Measurements from ENCODE around the gene ST3GAL4. TPM values are rescaled to one million over a fixed set of nuclear protein-coding genes. Genes with fewer than 3 reads are reported as not detected.
A peak's percentile ranks its signal among the peaks of the same experiment; 100 is the strongest.

Gene ST3GAL4
- total RNA-seq, 1 experiment from 2014 or later = 45.9 TPM

- DNase-seq (ENCODE audit: low read depth) = no peak
Observed at GRCh38 chr11:126403658-126404057, 48.2 kb downstream of the ST3GAL4 start.

DNA sequence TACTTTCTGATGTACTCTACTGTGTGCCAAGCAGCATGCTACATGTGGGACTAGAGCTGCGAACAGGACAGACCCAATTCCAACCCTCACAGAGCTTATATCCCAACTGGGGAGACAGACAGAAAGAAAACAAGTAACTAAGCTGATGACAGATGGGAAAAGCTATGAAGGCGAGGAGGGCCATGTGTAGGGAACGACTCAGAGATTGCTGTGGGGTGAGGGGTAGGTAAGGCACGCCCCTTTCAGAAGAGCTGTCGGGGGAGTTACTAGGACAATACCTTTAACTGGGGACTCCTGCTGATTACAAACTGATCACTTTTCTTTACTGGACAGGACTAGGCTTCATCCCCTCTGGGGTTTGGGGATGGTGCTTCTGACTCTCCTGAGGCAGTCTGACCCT, 48.9 kb downstream of the ST3GAL4 start:
- peak; percentile 30 for DNase-seq (ENCODE audit: low read depth)

- DNase-seq (ENCODE audit: low read depth) = no peak
Observed at GRCh38 chr11:126405374-126405773, 49.9 kb downstream of the ST3GAL4 start.

DNA sequence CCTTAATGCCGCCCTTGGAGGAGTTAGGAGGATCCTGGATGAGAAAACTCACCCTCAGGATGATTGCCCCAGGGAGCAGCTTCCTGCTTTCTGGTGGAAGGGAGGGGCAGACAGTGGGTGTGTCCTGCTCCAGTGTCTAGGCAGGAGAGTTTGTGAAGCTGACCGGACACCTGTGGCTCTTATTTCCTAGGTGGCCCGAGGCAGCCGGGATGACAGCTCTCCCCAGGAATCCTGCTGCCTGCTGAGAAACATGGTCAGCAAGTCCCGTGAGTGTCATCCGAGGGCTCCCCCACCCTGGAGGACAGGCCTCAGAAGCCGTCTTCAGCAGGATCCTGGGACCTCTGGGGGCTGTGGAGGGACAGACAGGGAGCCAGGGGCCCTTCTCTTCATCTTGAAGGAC, 50.4 kb downstream of the ST3GAL4 start:
- no peak for DNase-seq (ENCODE audit: low read depth)

DNA sequence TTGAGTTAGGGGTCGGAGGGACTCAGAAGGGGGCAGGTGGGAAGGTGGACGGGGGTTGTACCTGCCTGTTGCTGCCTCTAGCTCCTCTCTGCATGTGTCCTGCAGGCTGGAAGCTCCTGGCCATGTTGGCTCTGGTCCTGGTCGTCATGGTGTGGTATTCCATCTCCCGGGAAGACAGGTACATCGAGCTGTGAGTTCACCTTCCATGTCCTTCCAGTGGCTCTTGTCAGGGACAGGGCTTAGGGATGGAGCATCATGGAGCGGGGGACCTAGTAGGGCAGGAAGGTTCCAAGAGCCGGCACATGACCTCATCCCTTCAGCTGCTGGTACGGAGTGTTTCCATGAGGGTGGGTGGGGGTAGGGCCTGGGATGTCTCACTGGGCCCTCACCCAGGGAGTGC, 50.9 kb downstream of the ST3GAL4 start:
- DNase-seq (ENCODE audit: low read depth) = no peak

- DNase-seq (ENCODE audit: low read depth) = no peak
Observed at GRCh38 chr11:126407101-126407521, 51.6 kb downstream of the ST3GAL4 start.

DNA sequence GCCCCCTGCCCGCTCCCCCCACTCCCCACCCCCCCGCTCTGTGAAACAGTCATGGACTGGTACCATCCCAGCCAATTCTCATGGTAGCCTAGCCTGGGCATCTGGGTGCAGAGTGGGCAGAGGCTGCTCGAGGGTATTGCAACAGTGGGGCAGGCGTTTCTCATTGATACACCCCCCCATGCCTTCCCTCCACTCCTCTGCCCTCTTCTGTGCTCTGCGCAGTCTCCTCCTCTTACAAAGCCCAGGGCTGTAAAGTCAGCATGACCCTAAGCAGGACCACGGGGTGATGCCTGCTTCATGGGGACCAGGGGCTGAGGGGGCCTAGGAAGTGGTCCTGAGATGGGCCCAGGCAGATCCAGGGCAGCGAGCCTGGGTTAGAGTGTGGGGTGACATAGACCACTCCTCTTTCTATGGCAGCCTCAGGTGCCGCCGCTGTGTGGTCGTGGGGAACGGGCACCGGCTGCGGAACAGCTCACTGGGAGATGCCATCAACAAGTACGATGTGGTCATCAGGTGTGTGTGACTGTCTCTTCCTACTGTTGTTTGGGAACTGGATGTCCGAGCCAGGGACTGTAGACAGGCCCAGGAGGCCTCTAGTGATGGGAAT, 52.3 kb downstream of the ST3GAL4 start:
- no peak for DNase-seq (ENCODE audit: low read depth)

- DNase-seq (ENCODE audit: low read depth) = no peak
Observed at GRCh38 chr11:126408496-126408895, 53.0 kb downstream of the ST3GAL4 start.

DNA sequence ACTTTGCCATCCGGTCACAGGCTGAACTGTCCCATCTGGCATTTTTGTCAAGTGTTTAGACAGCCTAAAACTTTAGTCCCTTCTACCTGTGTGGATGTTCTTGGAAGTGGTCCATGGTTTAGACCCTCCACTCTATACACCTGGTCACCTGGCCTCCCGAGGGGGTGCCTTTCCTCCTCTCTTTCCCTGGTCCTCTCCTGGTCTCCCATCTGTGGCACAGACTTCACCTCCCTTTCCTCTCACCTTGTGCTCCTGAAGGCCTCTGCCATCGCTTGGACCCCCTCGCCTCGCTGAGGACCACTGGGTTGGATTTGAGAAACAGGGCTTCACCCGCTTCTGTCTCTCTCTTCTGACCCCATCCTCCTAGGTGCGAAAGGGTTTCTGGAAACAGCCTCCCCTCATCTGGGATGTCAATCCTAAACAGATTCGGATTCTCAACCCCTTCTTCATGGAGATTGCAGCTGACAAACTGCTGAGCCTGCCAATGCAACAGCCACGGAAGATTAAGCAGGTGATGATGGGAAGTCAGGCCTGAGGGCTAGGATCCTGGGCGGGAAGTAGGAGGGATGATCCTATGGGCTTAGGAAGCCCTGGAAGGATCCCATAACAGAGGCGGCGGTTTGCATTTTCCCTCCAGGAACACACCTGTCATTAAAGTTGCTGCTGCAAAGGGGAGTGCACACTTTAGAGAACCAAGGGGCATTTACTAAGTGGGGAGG, 53.6 kb downstream of the ST3GAL4 start:
- DNase-seq (ENCODE audit: low read depth) = no peak

DNA sequence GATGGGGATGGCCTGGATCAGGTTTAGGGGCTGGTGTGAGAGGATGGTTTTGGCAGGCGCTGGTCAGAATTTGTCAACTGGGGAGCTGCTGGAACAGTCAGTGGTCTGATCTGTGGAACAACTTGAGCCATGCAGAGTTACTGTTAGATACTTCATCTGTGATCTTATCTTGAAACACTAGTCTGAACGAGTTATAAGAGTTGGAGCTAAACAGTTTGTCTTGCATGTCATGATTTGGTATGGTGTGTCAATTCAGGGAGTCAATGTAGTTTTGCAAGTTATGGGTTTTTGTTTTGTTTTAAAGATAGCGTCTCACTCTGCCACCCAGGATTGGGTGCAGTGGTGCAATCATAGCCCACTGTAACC, 54.1 kb downstream of the ST3GAL4 start:
- DNase-seq (ENCODE audit: low read depth) = no peak

DNA sequence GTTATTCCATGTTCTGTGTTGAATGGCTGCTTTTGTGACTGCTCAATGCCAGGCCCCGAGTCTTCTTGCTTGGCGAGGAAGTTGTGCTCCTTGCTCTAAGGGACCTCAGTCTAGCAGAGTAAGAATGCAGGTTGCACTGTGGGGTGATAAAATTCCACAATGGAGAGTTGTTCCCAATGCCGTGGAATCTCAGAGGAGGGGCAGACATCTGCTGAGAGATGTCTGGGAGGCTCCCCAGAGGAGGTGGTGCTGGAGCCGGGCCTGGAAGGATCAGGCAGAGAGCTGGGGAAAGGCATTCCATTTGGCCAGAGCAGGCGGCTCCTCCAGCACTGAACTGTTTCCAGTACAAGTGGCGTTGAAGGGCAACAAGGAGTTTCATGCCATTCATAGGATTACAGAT, 55.2 kb downstream of the ST3GAL4 start:
- DNase-seq (ENCODE audit: low read depth) = no peak

- DNase-seq (ENCODE audit: low read depth) = peak; percentile 15
Observed at GRCh38 chr11:126411971-126412381, 56.5 kb downstream of the ST3GAL4 start.

- no peak for DNase-seq (ENCODE audit: low read depth)
Observed at GRCh38 chr11:126413426-126413825, 57.9 kb downstream of the ST3GAL4 start.

DNA sequence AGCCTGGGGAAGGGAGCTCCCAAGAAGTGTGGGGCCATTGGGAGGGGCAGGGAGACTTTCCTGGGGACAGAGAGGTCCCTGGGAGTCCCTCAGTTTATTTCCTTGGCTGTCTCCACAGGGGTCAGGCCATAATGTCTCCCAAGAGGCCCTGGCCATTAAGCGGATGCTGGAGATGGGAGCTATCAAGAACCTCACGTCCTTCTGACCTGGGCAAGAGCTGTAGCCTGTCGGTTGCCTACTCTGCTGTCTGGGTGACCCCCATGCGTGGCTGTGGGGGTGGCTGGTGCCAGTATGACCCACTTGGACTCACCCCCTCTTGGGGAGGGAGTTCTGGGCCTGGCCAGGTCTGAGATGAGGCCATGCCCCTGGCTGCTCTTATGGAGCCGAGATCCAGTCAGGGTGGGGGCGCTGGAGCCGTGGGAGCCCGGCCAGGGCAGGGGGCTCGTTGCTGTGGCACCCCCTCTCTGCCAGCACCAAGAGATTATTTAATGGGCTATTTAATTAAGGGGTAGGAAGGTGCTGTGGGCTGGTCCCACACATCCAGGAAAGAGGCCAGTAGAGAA, 58.4 kb downstream of the ST3GAL4 start:
- DNase-seq (ENCODE audit: low read depth) = no peak

DNA sequence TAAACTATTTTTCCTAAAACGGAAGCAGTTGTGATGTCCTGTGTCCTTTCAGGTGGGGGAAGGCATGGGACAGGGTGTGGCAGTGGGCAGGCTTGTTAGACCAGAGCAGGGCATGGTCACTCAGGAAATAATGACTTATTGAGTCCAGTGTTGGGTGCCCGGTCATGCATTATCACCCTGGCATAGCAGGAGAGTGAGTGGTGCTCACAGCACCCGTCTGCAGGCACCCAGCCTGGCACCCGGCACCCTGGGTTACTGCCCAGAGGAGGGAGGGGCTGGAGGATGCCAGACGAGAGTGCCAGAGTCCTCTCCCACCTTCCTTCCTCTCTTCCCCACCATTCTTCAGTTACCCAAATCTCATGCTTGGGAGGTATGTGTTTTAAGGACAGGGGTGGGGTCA, 59.1 kb downstream of the ST3GAL4 start:
- DNase-seq (ENCODE audit: low read depth) = no peak

DNA sequence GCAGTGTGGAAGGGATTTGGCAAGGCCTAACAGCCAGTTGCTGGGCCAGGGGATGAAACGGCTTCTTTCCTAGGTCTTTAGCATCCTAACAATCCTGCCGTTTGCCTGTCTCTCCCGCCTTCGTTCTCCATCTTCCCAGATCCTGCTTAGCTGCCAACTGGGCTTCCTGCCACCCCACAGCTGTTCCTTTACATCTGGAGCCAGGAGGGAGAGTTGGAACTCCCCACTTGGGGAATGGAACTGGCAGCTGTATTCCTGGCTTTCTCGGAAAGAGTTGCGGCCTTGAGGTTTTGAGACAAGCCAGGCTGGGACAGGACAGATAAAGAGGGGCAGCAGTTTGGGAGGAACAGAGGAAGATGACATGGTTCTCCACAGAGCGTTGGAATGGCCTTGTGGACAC, 59.6 kb downstream of the ST3GAL4 start:
- DNase-seq (ENCODE audit: low read depth) = no peak

DNA sequence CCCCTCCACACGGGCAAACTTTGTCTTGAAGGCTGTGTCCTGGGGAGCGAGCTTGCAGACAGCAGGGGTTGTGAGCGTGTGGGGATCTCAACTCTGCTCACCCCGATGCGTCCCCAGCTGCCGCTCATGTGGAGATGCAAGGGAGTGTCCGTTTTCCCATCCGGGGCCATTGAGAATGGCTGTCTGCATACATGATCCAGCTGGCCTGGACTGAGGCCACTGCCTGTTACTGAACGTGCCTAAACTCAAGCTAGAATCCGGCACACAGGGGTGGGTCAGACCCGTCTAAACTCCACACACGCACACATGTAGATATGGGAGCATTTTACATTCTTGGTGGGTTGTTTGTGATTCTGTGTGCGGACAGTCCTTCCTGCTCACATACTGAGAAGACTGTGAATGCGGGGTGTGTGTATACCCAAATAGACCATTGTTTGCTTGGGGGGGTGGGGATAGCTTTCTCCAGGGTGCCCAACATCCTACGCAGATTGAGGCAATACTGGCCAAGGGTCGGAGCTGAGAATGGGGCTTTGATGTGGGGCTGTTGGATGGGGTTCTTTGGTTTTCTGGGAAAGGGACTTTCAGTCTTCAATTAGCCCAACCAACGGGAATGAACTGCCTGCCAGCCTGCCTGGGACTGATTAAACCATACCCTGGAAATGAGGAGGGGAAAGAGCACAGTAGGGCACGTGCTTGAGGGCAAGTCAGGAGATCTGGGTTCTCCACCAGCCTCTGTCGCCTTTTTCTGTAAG, 60.4 kb downstream of the ST3GAL4 start:
- DNase-seq (ENCODE audit: low read depth) = no peak

- no peak for DNase-seq (ENCODE audit: low read depth)
Observed at GRCh38 chr11:126416542-126417090, 61.1 kb downstream of the ST3GAL4 start.

DNA sequence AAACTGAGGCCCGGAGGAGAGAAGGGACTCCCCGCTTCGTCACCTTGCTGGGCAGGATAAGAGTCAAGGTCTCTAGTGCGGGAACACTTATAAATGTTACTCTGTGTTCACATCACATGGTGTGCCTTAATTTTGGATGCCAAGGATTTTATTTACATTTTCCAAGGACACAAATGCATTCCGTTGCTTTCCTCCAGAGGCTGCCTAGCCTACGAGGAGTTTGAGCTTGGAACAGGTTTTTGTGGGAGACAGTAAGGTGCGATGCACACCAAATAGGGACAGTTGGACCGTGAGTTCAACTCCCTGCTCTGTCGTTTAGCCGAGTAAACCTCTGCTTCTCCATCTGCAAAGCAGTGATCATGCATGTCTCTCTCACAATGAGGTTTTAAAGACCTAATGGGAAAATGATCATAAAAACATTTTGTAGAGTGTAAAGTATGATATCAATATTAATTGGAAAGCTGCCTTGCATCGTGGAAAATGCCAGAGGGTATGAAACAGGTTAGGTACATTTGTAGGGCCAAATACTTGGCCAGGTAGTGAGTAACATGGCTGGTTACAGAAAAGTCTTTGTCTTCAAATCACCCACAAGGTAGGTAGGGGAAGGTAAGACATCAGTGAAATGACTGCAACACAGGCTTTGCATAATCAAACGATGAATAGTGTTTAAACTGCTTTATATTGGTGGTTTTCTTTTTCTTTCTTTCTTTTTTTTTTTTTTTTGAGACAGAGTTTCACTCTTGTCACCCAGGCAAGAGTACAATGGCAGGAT, 61.8 kb downstream of the ST3GAL4 start:
- DNase-seq (ENCODE audit: low read depth) = no peak

- no peak for DNase-seq (ENCODE audit: low read depth)
Observed at GRCh38 chr11:126418887-126419286, 63.4 kb downstream of the ST3GAL4 start.

All from HT1080 (cell line).